DMS153 treated with DMSO at 0.1 percent for 48 hours (cell line): ENCODE data around the gene MARCHF7.
A peak's percentile ranks its signal among the peaks of the same experiment; 100 is the strongest.
"Not testable (repeated sequence)": the region's sequence is repeated elsewhere in the genome, so short reads cannot be mapped to it uniquely, and the experiment has no call there.

Experiments
- DNase-seq: peaks from one replicate; lab custom pipeline; 2025; ENCODE audit not compliant: unreplicated experiment; lab: John Stamatoyannopoulos, UW

The MARCHF7 gene

GRCh38 chr2:159712143-159712928 lies at the start of gene MARCHF7:
Gene MARCHF7, plus strand, starts transcription at chr2:159712506. Its CDS starts 16,517 bp downstream, at chr2:159729023.
- peak; percentile 95 for DNase-seq

DNA sequence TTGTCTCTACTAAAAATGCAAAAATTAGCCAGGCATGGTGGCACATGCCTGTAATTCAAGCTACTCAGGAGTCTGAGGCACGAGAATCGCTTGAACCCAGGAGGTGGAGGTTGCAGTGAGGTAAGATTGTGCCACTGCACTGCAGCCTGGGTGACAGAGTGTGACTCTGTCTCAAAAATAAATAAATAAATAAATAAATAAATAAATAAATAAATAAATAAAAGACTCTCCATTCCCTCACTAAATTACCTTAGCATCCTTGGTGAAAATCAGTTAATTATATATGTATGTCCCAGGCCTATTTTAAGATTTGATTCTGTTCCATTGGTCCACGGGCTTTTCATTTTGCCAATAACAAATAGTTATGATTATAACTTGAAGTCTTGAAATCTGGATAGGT lies 44.9 kb upstream of the MARCHF7 start:
- not testable (repeated sequence) for DNase-seq

- DNase-seq, result no peak
Observed at GRCh38 chr2:159671047-159671446, 41.3 kb upstream of the MARCHF7 start.

DNA sequence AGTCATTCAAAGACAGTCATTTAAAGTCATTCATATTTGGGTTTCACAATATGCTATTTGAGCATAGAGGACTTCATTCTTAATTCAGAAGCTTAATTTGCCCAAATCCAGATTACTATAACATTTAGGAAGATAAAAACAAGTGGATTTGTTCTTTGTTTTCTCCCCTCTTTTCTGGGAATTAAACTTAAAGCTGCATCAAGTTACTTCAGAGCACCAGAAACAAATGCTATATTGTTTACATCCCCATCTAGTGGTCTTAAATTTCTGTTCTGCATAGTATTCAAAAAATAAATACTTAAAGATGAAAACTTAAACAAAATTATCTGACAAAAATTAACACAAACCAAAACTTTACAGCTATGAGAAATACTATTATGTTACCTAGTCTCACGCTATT lies 34.7 kb upstream of the MARCHF7 start:
- no peak for DNase-seq

- no peak for DNase-seq
Observed at GRCh38 chr2:159680692-159681091, 31.6 kb upstream of the MARCHF7 start.

- no peak for DNase-seq
Observed at GRCh38 chr2:159683817-159684216, 28.5 kb upstream of the MARCHF7 start.

GRCh38 chr2:159684796-159685195 lies 27.5 kb upstream of the MARCHF7 start:
- no peak for DNase-seq

DNA sequence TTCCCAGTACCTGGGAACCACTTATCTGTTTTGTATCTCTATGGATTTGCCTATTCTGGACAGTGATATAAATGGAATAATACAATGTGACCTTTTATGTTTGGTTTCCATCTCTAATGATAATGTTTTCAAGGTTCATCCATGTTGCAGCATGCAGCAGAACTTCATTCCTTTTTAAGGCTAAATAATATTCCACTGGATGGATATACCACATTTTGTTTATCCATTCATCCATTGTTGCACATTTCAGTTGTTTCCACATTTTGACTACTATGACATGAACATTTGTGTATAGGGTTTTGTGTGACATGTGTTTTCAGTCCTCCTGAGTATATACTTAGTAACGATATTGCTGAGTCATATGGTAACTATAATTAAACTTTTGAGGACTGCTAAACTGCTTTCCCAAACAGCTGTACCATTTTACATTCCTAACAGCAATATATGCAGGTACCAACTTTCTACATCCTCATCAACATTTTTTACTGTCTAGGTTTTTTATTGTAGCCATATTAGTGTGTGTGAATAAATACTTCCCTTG lies 17.7 kb upstream of the MARCHF7 start:
- no peak for DNase-seq

DNA sequence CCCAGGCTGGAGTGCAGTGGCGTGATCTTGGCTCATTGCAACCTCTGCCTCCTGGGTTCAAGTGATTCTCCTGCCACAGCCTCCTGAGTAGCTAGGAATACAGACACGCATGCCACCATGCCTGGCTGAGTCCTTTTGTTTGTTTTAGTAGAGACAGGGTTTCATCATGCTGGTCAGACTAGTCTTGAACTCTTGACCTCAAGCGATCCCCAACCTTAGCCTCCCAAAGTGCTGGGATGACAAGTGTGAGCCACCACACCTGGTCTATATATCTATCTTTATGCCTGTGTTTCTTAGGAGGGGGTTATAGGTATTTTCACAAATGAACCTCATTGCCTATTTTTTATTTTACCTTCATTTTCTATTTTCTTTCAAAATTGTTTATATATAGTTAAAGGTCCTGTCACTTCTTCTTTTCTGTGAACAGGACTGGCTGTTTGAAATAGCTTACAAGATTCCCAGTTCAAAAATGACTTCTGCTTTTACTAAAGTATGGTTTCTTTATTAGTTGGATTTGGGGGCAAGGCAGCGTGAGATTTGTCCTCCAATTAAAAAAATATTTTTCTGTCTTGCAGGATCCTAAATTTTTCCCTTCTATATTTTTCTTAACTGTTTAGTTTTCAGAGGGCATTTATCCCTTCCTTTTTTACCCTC lies 16.4 kb upstream of the MARCHF7 start:
- no peak for DNase-seq

DNA sequence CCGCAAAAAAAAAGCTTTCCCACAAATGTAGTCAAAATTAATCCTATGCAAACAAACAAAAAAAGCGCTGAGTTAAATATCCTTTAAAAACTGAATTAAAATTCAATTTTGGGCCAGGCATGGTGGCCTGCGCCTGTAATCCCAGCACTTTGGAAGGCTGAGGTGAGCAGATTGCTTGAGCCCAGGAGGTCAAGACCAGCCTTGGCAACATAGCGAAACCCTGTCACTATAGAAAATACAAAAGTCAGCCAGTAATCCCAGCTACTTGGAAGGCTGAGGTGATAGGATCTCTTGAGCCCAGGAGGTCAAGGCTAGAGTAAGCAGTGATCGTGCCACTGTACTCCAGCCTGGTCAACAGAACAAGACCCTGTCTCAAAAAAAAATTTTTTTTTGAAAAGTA lies 8.8 kb upstream of the MARCHF7 start:
- DNase-seq, result no peak

DNA sequence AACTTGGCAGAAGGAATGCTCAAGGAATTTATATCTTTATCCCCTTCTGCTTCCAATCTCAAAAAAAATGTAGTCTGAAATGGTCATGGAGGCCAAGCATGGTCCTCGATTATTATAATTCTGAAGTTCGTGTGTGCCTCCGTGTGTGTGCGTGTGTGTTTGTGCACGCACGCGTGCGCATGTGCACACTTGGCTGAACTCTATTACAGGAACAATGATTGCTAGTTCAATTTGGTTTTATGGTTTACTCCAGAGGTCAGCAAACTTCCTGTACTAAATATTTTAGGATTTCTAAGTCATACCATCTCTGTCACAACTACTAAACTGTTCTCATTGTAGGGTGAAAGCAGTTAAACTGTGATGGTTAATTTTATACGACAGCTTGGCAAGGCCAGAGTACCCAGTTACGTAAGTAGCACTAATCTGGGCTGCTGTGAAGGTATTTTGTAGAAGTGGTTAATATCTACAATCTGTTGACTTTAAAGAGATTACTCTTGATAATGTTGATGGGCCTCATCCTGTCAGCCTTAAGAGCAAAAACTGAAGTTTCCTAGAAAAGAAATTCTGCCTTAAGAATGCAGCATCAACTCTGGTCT lies 5.8 kb upstream of the MARCHF7 start:
- no peak for DNase-seq

- DNase-seq, result no peak
Observed at GRCh38 chr2:159708066-159708760, 4.1 kb upstream of the MARCHF7 start.

GRCh38 chr2:159710601-159711180 lies 1.6 kb upstream of the MARCHF7 start:
- DNase-seq, result no peak

DNA sequence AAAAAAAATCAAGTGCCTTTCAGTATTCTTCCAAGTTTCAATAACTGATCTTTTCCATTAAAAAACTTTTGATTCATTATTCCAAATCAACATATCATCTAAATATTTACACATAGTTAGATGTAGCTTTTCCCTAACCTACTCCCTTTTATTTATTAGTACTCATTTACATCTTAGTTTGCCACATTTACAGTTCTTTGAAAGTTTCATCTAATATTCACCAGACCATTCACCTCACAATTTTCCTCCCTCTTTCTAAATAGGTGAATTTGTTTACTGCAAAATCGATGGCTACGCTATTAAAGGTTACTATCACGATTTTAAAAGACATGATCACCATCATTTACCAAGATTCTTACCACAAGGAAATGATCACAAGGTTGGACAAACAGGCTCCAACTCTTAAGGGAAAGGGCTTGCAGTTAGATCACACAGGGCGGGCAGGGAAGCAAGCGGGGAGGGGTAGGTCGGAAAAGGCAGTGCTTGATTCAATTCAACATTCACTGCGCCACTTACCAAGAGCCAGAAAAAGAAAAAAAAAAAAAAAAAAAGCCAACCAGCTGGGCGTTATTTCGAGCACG lies 654 bp upstream of the MARCHF7 start:
- DNase-seq, result peak; percentile 72

DNA sequence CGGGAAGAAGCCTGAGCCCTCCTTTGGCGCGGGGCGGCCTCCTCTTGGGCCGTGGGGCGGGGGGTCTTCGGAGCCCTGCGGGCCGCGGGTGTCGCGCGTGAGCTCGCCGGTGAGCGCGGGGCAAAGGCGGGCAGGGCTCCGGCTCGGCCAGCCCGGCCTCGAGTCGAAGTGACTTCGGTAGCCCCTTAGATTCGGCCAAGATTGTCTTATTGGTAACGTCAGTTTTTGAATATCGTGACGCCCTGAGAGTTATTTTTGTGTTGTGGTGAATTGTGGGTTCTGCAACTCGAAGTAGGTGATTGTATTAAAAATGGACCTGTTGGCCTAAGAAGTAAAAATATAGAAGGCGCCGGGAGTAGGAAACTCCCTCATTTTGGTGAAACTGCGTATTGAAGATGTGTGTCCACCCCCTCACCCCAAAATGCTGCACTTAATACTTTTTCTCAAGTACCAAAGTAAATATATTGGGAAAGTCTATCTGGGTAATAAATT lies 669 bp downstream of the MARCHF7 start:
- no peak for DNase-seq

DNA sequence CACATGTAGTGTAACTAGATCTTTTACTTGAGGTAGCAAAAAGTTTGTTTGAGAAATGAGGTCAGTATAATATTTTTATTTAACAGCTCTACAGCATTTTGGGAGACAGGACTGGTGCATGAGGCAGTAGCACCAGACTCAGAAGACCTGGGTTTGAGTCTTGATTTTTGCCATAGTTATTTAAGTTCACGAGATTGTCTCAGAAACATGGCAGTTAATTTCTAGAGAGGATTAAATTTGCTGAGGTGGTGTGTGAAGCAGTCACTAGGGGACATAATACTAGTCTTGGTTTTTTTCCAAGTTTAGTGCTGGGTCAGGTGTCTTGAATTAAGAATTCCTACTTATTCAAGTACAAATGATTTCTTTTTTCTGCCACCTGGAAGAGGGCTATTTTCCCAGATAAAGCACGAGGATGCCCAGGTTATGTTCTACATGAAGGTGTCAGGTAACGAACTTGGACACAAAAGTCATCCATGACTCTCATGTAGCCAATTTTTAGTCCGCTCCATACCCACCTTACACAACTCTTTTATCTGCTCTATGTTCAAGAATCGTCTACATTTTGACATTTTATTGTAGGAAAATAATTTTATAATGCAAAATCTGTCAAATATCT lies 1.4 kb downstream of the MARCHF7 start:
- DNase-seq, result no peak

- no peak for DNase-seq
Observed at GRCh38 chr2:159714247-159714930, 2.1 kb downstream of the MARCHF7 start.

DNA sequence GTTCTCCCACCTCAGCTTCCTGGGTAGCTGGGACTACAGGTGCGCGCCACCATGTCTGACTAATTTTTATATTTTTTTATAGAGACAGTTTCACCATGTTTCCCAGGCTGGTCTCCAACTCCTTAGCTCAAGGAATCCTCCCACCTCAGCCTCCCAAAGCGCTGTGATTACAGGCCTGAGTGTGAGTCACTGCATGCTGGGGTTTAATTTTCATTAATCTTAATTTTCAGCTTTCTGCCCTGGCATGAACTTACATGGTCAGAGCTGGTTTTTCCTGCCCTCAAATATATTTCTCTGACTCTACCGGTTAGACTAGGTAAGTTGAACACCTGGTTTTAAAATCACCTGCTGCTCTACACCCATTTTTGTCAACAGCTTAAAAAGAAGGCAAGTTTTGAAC lies 3.1 kb downstream of the MARCHF7 start:
- no peak for DNase-seq

DNA sequence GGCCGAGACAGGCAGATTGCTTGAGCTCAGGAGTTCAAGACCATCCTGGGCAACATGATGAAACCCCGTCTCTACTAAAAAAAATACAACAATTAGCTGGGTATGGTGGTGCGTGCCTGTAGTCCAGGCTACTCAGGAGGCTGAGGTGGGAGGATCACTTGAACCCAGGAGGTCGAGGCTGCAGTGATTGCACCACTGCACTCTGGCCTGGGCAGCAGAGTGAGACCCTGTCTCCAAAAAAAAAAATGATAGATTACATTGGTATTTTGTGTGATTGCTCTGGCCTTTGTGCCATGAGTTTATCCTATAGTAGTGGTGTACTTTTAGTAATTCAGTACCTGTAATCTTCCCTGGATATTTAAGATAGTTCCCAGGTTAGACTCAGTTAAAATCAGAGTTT lies 4.1 kb downstream of the MARCHF7 start:
- DNase-seq, result not testable (repeated sequence)
